GM19023 (cell line): ENCODE data around the gene RNF207.

ENCODE experiments used
- ATAC-seq: cut with Tn5 transposase; IDR thresholded peaks from one replicate; pipeline ENCODE4 v1.9.1; 2021; ENCODE audit warnings: mild to moderate bottlenecking, moderate library complexity; ENCODE audit not compliant: unreplicated experiment

RNF207 gene

GRCh38 chr1:6174621-6175410 is 31.1 kb upstream of the RNF207 start:
- ATAC-seq: no peak

GRCh38 chr1:6175411-6175828 is 30.5 kb upstream of the RNF207 start:
- ATAC-seq: no peak

GRCh38 chr1:6176779-6177178 is 29.1 kb upstream of the RNF207 start:
- ATAC-seq: no peak

GRCh38 chr1:6177681-6178380 is 28.1 kb upstream of the RNF207 start:
- no peak for ATAC-seq

GRCh38 chr1:6178751-6179563 is 27.0 kb upstream of the RNF207 start:
- ATAC-seq: no peak

- ATAC-seq: no peak
Measured at GRCh38 chr1:6179564-6180175, 26.2 kb upstream of the RNF207 start.

GRCh38 chr1:6180268-6180706 is 25.6 kb upstream of the RNF207 start, which contains the start of gene CHD5:
CHD5 (minus strand) TSS chr1:6180321; CDS start chr1:6180023, 298 bp downstream.
- ATAC-seq: no peak

- ATAC-seq: no peak
Measured at GRCh38 chr1:6180707-6181311, 25.1 kb upstream of the RNF207 start.

- no peak for ATAC-seq
Measured at GRCh38 chr1:6181347-6181770, 24.6 kb upstream of the RNF207 start.

GRCh38 chr1:6183520-6183989 is 22.4 kb upstream of the RNF207 start:
- no peak for ATAC-seq

GRCh38 chr1:6184083-6184783 is 21.7 kb upstream of the RNF207 start:
- ATAC-seq: no peak

- ATAC-seq: no peak
Measured at GRCh38 chr1:6185151-6185550, 20.8 kb upstream of the RNF207 start.

- no peak for ATAC-seq
Measured at GRCh38 chr1:6185635-6186382, 20.1 kb upstream of the RNF207 start.

- no peak for ATAC-seq
Measured at GRCh38 chr1:6188466-6188865, 17.5 kb upstream of the RNF207 start.

GRCh38 chr1:6191968-6192367 is 14.0 kb upstream of the RNF207 start:
- ATAC-seq: no peak

GRCh38 chr1:6197746-6198427 is 8.0 kb upstream of the RNF207 start:
- ATAC-seq: no peak

GRCh38 chr1:6198646-6199297 is 7.1 kb upstream of the RNF207 start:
- ATAC-seq: peak; percentile 18
